ENCODE results near the gene ECHDC1. TPM values are rescaled to one million over a fixed set of nuclear protein-coding genes. Genes with fewer than 3 reads are reported as not detected.

Gene ECHDC1
- total RNA-seq, 1 experiment from 2014 or later: 60.0 TPM

- ChIA-PET CTCF (interaction anchor here (0.8 to 1.5 kb wide), 2 partner anchors 19 to 60 kb away, joined by 3 to 4 read pairs; no protein-coding TSS in a partner anchor), POLR2A (no interaction called here)
- H3K36me3 Mint-ChIP-seq: no peaks in the 10 kb centered on the region
- H3K4me3 Mint-ChIP-seq: no peak overlapping the region
- no peak overlapping the region for H3K27ac Mint-ChIP-seq
- ATAC-seq: no peak
- DNase-seq (ENCODE audit: low spot score): no peak
- no peaks in the 10 kb centered on the region for H3K9me3 Mint-ChIP-seq
- TF ChIP-seq ZNF281 (CRISPR knock-in tag; IDR thresholded peaks at IDR 0.05) (no peak), ZNF423 (CRISPR knock-in tag; IDR thresholded peaks at IDR 0.05) (no peak), FOXJ3 (CRISPR knock-in tag; IDR thresholded peaks at IDR 0.05; ENCODE audit: borderline replicate concordance) (no peak)
- no peaks in the 10 kb centered on the region for H3K27me3 Mint-ChIP-seq (ENCODE audit: low read depth)
- no peaks in the 10 kb centered on the region for H3K4me1 Mint-ChIP-seq
These were observed 96.0 kb downstream of the ECHDC1 start for GRCh38 chr6:127247114-127248096.

- no peak for TF ChIP-seq FOXP1 (CRISPR knock-in tag; IDR thresholded peaks at IDR 0.05; ENCODE audit: borderline replicate concordance)
- TF ChIP-seq TCF7 (CRISPR knock-in tag; IDR thresholded peaks at IDR 0.05; ENCODE audit: low read depth): no peak
- TF ChIP-seq ZBTB21 (CRISPR knock-in tag; IDR thresholded peaks at IDR 0.05; ENCODE audit: borderline replicate concordance): no peak
- no peak for TF ChIP-seq TEAD1 (CRISPR knock-in tag; IDR thresholded peaks at IDR 0.05)
- TF ChIP-seq SP1 (CRISPR knock-in tag; conservative IDR thresholded peaks at IDR 0.05): no peak
- TF ChIP-seq ZNF416 (CRISPR knock-in tag; IDR thresholded peaks at IDR 0.05): no peak
- no peak for TF ChIP-seq ATF3 (CRISPR knock-in tag; conservative IDR thresholded peaks at IDR 0.05)
- no peak for TF ChIP-seq GABPB1 (CRISPR knock-in tag; IDR thresholded peaks at IDR 0.05)
- ChIA-PET CTCF (no interaction called here), POLR2A (no interaction called here)
- ATAC-seq: no peak
- no peak overlapping the region for H3K27ac Mint-ChIP-seq
- H3K9me3 Mint-ChIP-seq: peaks cover 2% of the 10 kb centered on the region
- H3K27me3 Mint-ChIP-seq (ENCODE audit: low read depth): no peaks in the 10 kb centered on the region
- H3K36me3 Mint-ChIP-seq: no peaks in the 10 kb centered on the region
- H3K4me1 Mint-ChIP-seq: no peaks in the 10 kb centered on the region
- no peak overlapping the region for H3K4me3 Mint-ChIP-seq
- DNase-seq (ENCODE audit: low spot score): no peak
These were observed 99.9 kb downstream of the ECHDC1 start for GRCh38 chr6:127243501-127243900.

Other genes with a start within 250 kb of the ECHDC1 start
- gene RSPO3, start 224.9 kb downstream of the ECHDC1 start, total RNA-seq (2021): 0.14 TPM in 1 of 3 replicates, not detected in the others
- gene RNF146, start 76.7 kb downstream of the ECHDC1 start, total RNA-seq (2021): 27.3 to 30.4 TPM (median 30.0 TPM) in 3 replicates
- 7.5 to 12.2 TPM (median 9.1 TPM) in 3 replicates for gene KIAA0408, start 115.8 kb upstream of the ECHDC1 start, total RNA-seq (2021)
- not detected in 3 replicates for gene C6orf58, start 233.6 kb upstream of the ECHDC1 start, total RNA-seq (2021)